Renal cortical epithelial cell (primary cell): ENCODE data around the gene KRTAP10-11. TPM values are rescaled to one million over a fixed set of nuclear protein-coding genes. Genes with fewer than 3 reads are reported as not detected.
A peak's percentile ranks its signal among the peaks of the same experiment; 100 is the strongest.
"Not testable (repeated sequence)": the region's sequence is repeated elsewhere in the genome, so short reads cannot be mapped to it uniquely, and the experiment has no call there.

Experiments
- DNase-seq: peaks from one replicate; pipeline ENCODE4 v3.0.0-alpha.2; 2011; ENCODE audit warnings: low read depth
- total RNA-seq: library from RNA; depleted of rRNA; stranded (reverse); fragments of >200 nt; gene quantifications from 2 replicates; pipeline ENCODE4 v1.2.3, GENCODE V29; 2014

Gene KRTAP10-11
- total RNA-seq, 1 donor from 2014 or later: not detected

- DNase-seq: no peak
Observed at GRCh38 chr21:44614961-44615391, 31.2 kb upstream of the KRTAP10-11 start.

- no peak for DNase-seq
Observed at GRCh38 chr21:44615466-44615865, 30.7 kb upstream of the KRTAP10-11 start.

- DNase-seq: no peak
Observed at GRCh38 chr21:44615911-44616590, 30.2 kb upstream of the KRTAP10-11 start.

GRCh38 chr21:44616591-44616926 is 29.7 kb upstream of the KRTAP10-11 start:
- DNase-seq: no peak

GRCh38 chr21:44617071-44617501 is 29.1 kb upstream of the KRTAP10-11 start:
- no peak for DNase-seq

GRCh38 chr21:44618504-44618903 is 27.7 kb upstream of the KRTAP10-11 start:
- DNase-seq: no peak

- no peak for DNase-seq
Observed at GRCh38 chr21:44618909-44619308, 27.3 kb upstream of the KRTAP10-11 start.

GRCh38 chr21:44619886-44620285 is 26.3 kb upstream of the KRTAP10-11 start:
- no peak for DNase-seq

- DNase-seq: peak; percentile 0
Observed at GRCh38 chr21:44623575-44623974, 22.6 kb upstream of the KRTAP10-11 start.

- DNase-seq: no peak
Observed at GRCh38 chr21:44625756-44626155, 20.5 kb upstream of the KRTAP10-11 start.

- DNase-seq: no peak
Observed at GRCh38 chr21:44626262-44626661, 20.0 kb upstream of the KRTAP10-11 start.

GRCh38 chr21:44626673-44627143 is 19.5 kb upstream of the KRTAP10-11 start, which contains the start of gene KRTAP10-9:
Gene KRTAP10-9 (plus strand): TSS chr21:44627093. CDS start chr21:44627172, 79 bp downstream.
- no peak for DNase-seq

- not testable (repeated sequence) for DNase-seq
Observed at GRCh38 chr21:44627181-44627822, 18.9 kb upstream of the KRTAP10-11 start.

- not testable (repeated sequence) for DNase-seq
Observed at GRCh38 chr21:44627831-44628233, 18.4 kb upstream of the KRTAP10-11 start.

GRCh38 chr21:44628707-44629391 is 17.4 kb upstream of the KRTAP10-11 start:
- no peak for DNase-seq

- no peak for DNase-seq
Observed at GRCh38 chr21:44630440-44630839, 15.8 kb upstream of the KRTAP10-11 start.

- no peak for DNase-seq
Observed at GRCh38 chr21:44632067-44632466, 14.1 kb upstream of the KRTAP10-11 start.

GRCh38 chr21:44636209-44637017 is 9.8 kb upstream of the KRTAP10-11 start:
- DNase-seq: no peak

- DNase-seq: no peak
Observed at GRCh38 chr21:44637018-44637850, 9.0 kb upstream of the KRTAP10-11 start, which contains the start of gene KRTAP10-10. Gene KRTAP10-10 (plus strand): TSS chr21:44637356. CDS start chr21:44637418, 62 bp downstream.

GRCh38 chr21:44637851-44638348 is 8.3 kb upstream of the KRTAP10-11 start:
- not testable (repeated sequence) for DNase-seq
